Thyroid gland (tissue), 4 donors: ENCODE measurements around the gene ADAMTSL1. TPM values are rescaled to one million over a fixed set of nuclear protein-coding genes. Genes with fewer than 3 reads are reported as not detected.

ENCODE experiments used
- DNase-seq, 2 donors: peaks; one replicate each; pipeline ENCODE4 v3.0.0-alpha.2; 2019
- H3K27ac ChIP-seq, 3 donors: fragments of 200-600 bp; sonication (generic); 1 replicate in 2 of 3; 2 replicates in 1 of 3; pipeline ENCODE4 v1.5.1; 2016 to 2019; ENCODE audit warnings: mild to moderate bottlenecking in 1 of 3, moderate library complexity in 1 of 3
- H3K27me3 ChIP-seq: fragments of 200-600 bp; sonication (generic); one replicate; pipeline ENCODE4 v1.5.1; 2019
- H3K36me3 ChIP-seq, 2 donors: fragments of 200-600 bp; sonication (generic); one replicate each; pipeline ENCODE4 v1.5.1; 2016 to 2019
- H3K4me1 ChIP-seq, 2 donors: fragments of 200-600 bp; sonication (generic); one replicate each; pipeline ENCODE4 v1.5.1; 2017 to 2019
- H3K4me3 ChIP-seq, 3 donors: fragments of 200-600 bp; sonication (generic); replicated peaks in 1 of 3; 1 replicate in 2 of 3; 2 replicates in 1 of 3; pipeline ENCODE4 v1.5.1; 2016; ENCODE audit warnings: mild to moderate bottlenecking in 1 of 3
- H3K9me3 ChIP-seq: fragments of 200-600 bp; sonication (generic); one replicate; pipeline ENCODE4 v1.5.1; 2017
- CTCF ChIP-seq, 6 experiments: fragments of 200-600 bp in 3 of 6; fragments of 450-650 bp in 3 of 6; sonication (generic) in 3 of 6; IDR thresholded peaks; one replicate each; pipeline ENCODE4 v1.5.1; 2016 to 2019; ENCODE audit warnings: antibody characterized with exemption in 6 of 6, mild to moderate bottlenecking in 2 of 6, inconsistent platforms in 1 of 6, moderate library complexity in 1 of 6
- POLR2A ChIP-seq, 2 donors: fragments of 450-650 bp; IDR thresholded peaks; one replicate each; pipeline ENCODE4 v1.6.1; 2017; ENCODE audit warnings: antibody characterized with exemption in 2 of 2, mild to moderate bottlenecking in 2 of 2, moderate library complexity in 1 of 2
- WGBS, 2 donors: methylation state at CpG; one replicate each; pipeline ENCODE4 v1.1.5; 2017; 5-methylcytosine and 5-hydroxymethylcytosine counted together
- intact Hi-C: fragments of 100-400 bp; cut with DNase I; formaldehyde crosslinking; loops from one replicate; pipeline ENCODE4 v1.15.1; 2023
- total RNA-seq, 4 donors: library from RNA; depleted of rRNA; stranded (reverse); fragments of >200 nt; gene quantifications; one replicate each; pipeline ENCODE4 v1.2.3, GENCODE V29; 2016

The ADAMTSL1 gene
- total RNA-seq, 4 donors from 2014 or later, result 1.6 to 9.0 (median 4.8) TPM

DNA sequence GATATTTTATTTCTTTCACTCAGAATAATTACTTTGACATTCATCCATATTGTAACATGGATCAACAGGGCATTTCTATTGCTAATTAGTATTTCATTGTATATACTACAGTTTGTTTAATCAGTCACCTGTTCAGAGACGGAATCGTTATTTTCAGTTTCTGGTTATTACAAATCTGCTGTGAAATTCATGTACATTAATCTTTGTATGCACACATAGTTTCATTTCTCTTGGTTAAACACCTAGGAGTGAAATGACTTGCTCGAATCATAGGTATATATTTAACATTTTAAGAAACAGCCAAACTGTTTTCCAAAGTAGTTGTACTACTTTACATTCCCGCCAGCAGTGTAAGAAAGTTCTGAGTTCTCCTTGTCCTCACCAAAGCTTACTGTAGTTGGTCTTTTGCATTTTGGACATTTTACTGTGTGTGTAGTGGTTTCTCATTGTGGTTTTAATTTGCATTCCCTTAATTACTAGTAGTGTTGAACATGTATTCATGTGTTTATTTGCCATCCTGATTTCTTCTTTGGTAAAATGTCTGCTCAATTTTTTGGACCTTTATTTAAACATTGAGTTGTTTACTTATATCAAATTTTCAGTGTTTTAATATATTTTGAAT is 360.9 kb downstream of the ADAMTSL1 start:
- 95 to 96% methylated on average over 4 of the region's 4 CpGs for WGBS, 2 donors

DNA sequence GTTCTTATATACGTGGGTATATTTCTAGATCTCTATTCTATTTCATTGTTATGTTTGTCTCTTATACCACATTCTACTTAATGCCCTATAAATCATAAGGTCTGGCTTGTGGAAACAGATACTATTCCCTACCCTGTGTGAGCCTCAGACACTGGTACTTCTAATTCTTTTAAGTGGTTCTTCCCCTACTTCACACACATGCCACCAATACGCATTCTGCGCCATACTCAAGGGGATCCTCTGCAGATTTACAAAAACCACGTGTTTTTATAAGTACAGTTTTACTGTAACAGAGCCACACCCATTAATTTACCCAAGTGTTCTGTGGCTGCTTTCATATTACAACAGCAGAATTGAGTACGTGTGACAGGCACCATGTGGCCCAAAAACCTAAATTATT is 363.4 kb downstream of the ADAMTSL1 start:
- H3K27me3 ChIP-seq, result no peaks in the 10 kb centered on the region
- no peak overlapping the region for H3K4me3 ChIP-seq
- TF ChIP-seq POLR2A (IDR thresholded peaks at IDR 0.05) (no peak), CTCF (IDR thresholded peaks at IDR 0.05) (no peak)
- H3K27ac ChIP-seq, result no peak overlapping the region
- DNase-seq, result no peak
- no peaks in the 10 kb centered on the region for H3K4me1 ChIP-seq
- 86 to 87% methylated on average over 5 of the region's 5 CpGs for WGBS, 2 donors
- no peaks in the 10 kb centered on the region for H3K36me3 ChIP-seq
- H3K9me3 ChIP-seq, result no peaks in the 10 kb centered on the region
- intact Hi-C loops, result no loop called here

More for the DNA sequence above, 360.9 kb downstream of the ADAMTSL1 start:
- Histone ChIP-seq H3K27ac (no peak overlapping the region), H3K9me3 (no peaks in the 10 kb centered on the region), H3K27me3 (no peaks in the 10 kb centered on the region), H3K4me3 (no peak overlapping the region), H3K4me1 (no peaks in the 10 kb centered on the region), H3K36me3 (no peaks in the 10 kb centered on the region)
- intact Hi-C loops, result no loop called here
- DNase-seq, result no peak
- TF ChIP-seq CTCF (IDR thresholded peaks at IDR 0.05), result no peak
- no peak for TF ChIP-seq POLR2A (IDR thresholded peaks at IDR 0.05)

DNA sequence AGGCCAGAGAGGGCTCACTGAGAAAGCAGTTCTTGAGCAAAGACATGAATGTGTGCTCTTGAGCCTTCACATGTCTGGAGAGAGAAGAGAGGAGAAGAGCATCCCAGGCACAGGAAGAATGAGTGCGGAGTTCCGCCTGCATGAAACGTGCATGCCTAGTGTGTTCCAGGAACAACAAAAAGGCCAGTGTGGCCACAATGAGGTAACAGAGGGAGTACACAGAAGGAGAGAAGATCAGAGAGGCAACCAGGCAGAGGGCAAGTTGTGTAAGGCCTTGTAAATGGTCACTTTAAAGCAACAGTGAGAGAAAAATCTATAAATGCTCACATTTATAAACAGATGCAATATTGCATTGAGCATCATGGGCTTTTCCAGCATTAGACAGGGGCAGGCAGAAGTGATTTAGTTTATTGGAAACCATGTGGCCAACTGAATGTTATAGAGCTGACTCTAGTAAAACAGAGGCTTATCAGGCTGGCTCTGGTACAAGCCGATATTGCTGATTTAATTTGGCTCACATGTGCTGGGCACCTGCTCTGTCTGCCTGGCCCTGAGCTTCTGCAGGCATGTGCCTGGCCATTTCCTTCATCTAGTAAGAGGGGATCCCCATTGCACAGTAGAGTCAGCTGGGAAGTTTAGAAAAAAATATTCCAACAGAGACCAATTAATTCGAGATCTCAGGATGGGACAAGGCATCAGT is 373.8 kb downstream of the ADAMTSL1 start:
- H3K27ac ChIP-seq, result no peak overlapping the region
- intact Hi-C loops, result no loop called here
- no peaks in the 10 kb centered on the region for H3K9me3 ChIP-seq
- WGBS, 2 donors, result 76 to 78% methylated on average over 5 of the region's 5 CpGs
- no peak overlapping the region for H3K4me3 ChIP-seq
- no peaks in the 10 kb centered on the region for H3K4me1 ChIP-seq
- no peaks in the 10 kb centered on the region for H3K36me3 ChIP-seq
- no peaks in the 10 kb centered on the region for H3K27me3 ChIP-seq
- TF ChIP-seq POLR2A (IDR thresholded peaks at IDR 0.05) (no peak), CTCF (IDR thresholded peaks at IDR 0.05) (no peak)
- no peak for DNase-seq

DNA sequence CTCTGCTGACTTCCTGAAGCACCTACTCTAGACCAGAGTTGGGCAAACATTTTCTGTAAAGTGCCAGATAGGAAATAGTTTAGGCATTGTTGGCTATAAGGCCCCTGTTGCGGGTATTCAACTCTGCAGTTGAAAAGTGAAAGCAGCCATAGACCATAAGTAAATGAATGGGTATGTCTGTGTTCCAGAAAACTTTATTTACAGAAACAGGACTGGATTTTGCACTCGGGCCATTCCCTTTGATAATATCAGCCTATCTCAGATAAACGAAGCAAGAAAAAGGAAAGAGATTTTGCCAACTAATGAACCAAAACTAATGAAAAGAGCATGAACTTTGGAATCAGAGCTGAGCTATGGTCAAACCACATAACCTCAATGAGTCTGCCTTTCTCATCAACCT is 374.7 kb downstream of the ADAMTSL1 start:
- no peak overlapping the region for H3K27ac ChIP-seq
- no peaks in the 10 kb centered on the region for H3K9me3 ChIP-seq
- TF ChIP-seq CTCF (IDR thresholded peaks at IDR 0.05), result no peak
- no peak for TF ChIP-seq POLR2A (IDR thresholded peaks at IDR 0.05)
- H3K27me3 ChIP-seq, result no peaks in the 10 kb centered on the region
- no peak overlapping the region for H3K4me3 ChIP-seq
- intact Hi-C loops, result no loop called here
- no peaks in the 10 kb centered on the region for H3K36me3 ChIP-seq
- no peaks in the 10 kb centered on the region for H3K4me1 ChIP-seq
- DNase-seq, result no peak
- WGBS, 2 donors, result 74 to 83% methylated on average over 3 of the region's 3 CpGs

DNA sequence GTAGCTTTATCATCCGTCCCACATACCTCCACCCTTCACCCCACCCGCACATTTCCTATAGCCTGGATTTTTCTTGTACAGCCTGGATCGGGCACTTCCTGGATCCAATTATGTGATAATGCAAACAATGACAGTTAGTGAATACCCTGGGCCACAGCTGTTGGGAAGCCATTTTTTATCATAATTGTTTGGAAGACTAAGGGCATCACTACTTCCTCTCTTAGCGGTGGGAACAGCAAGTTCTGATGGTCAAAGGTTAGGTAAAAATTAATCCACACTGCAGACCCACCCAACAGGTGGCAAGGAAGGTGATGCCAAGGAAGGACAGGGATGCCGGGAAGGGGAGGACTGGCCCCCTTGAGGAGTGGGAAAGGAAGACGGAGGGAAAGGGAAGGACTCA is 375.3 kb downstream of the ADAMTSL1 start:
- WGBS, 2 donors, result 80 to 83% methylated on average over 6 of the region's 6 CpGs
- no peak overlapping the region for H3K27ac ChIP-seq

More for the DNA sequence above, 375.3 kb downstream of the ADAMTSL1 start:
- TF ChIP-seq POLR2A (IDR thresholded peaks at IDR 0.05) (no peak), CTCF (IDR thresholded peaks at IDR 0.05) (no peak)
- no peak for DNase-seq
- Histone ChIP-seq H3K4me3 (no peak overlapping the region), H3K9me3 (no peaks in the 10 kb centered on the region), H3K36me3 (no peaks in the 10 kb centered on the region), H3K27me3 (no peaks in the 10 kb centered on the region), H3K4me1 (no peaks in the 10 kb centered on the region)
- intact Hi-C loops, result no loop called here
